DMS53 (cell line): ENCODE measurements around the gene FEM1C.

Experiments
- DNase-seq: peaks from one replicate; lab custom pipeline; 2025; lab: John Stamatoyannopoulos, UW

Gene FEM1C

GRCh38 chr5:115544436-115545350 lies at the start of gene FEM1C:
TSS of gene FEM1C (minus strand) at chr5:115544775. CDS start at chr5:115543493, 1,282 bp downstream.
- DNase-seq, result peak; percentile 99

GRCh38 chr5:115589043-115589442 lies 44.5 kb upstream of the FEM1C start:
- no peak for DNase-seq

GRCh38 chr5:115588640-115589039 lies 44.1 kb upstream of the FEM1C start:
- no peak for DNase-seq

- DNase-seq, result peak; percentile 62
Observed at GRCh38 chr5:115586525-115587146, 42.1 kb upstream of the FEM1C start.

GRCh38 chr5:115585265-115585664 lies 40.7 kb upstream of the FEM1C start:
- DNase-seq, result no peak

- no peak for DNase-seq
Observed at GRCh38 chr5:115584501-115584900, 39.9 kb upstream of the FEM1C start.

- DNase-seq, result no peak
Observed at GRCh38 chr5:115583474-115583873, 38.9 kb upstream of the FEM1C start.

- DNase-seq, result no peak
Observed at GRCh38 chr5:115580941-115581340, 36.4 kb upstream of the FEM1C start.

GRCh38 chr5:115579747-115580173 lies 35.2 kb upstream of the FEM1C start:
- DNase-seq, result no peak

GRCh38 chr5:115579216-115579615 lies 34.6 kb upstream of the FEM1C start:
- DNase-seq, result no peak

- DNase-seq, result no peak
Observed at GRCh38 chr5:115578657-115579056, 34.1 kb upstream of the FEM1C start.

GRCh38 chr5:115577741-115578140 lies 33.2 kb upstream of the FEM1C start:
- no peak for DNase-seq

- DNase-seq, result no peak
Observed at GRCh38 chr5:115577329-115577728, 32.8 kb upstream of the FEM1C start.

- peak; percentile 19 for DNase-seq
Observed at GRCh38 chr5:115575167-115576070, 30.8 kb upstream of the FEM1C start.

GRCh38 chr5:115573133-115573532 lies 28.6 kb upstream of the FEM1C start:
- DNase-seq, result no peak

GRCh38 chr5:115571441-115571878 lies 26.9 kb upstream of the FEM1C start:
- DNase-seq, result no peak

GRCh38 chr5:115568668-115569067 lies 24.1 kb upstream of the FEM1C start:
- peak; percentile 11 for DNase-seq

GRCh38 chr5:115565233-115565632 lies 20.7 kb upstream of the FEM1C start:
- DNase-seq, result no peak

- DNase-seq, result no peak
Observed at GRCh38 chr5:115561176-115561575, 16.6 kb upstream of the FEM1C start.

- DNase-seq, result peak; percentile 46
Observed at GRCh38 chr5:115559524-115559923, 14.9 kb upstream of the FEM1C start.

- no peak for DNase-seq
Observed at GRCh38 chr5:115558388-115558956, 13.9 kb upstream of the FEM1C start.
